SKM-1 (cell line): Measurements from ENCODE around the gene DNAH14.
A peak's percentile ranks its signal among the peaks of the same experiment; 100 is the strongest.
"Not testable (repeated sequence)": the region's sequence is repeated elsewhere in the genome, so short reads cannot be mapped to it uniquely, and the experiment has no call there.

ENCODE experiments used
- DNase-seq: peaks from one replicate; lab custom pipeline; 2025; ENCODE audit not compliant: unreplicated experiment; lab: John Stamatoyannopoulos, UW

The DNAH14 gene

DNA sequence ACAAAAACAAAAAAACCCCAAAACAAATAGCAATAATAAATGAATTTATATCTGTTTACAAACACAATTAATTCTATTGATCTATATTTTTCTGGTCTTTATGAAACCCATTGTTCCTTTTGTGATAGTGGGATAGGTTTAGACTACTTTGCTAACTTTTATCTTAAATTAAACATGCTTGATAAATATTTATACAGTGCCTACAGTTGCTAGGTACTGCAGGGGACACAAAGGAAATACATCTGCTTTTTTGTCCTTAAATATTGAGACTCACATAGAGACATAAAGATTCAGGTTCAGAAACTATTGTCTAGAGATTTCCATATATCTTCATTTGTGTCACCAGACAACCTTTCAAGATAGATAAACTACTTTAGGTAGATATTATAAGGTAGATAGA is 8.5 kb upstream of the DNAH14 start:
- no peak for DNase-seq

- DNase-seq = no peak
Measured at GRCh38 chr1:224921354-224921753, 8.1 kb upstream of the DNAH14 start.

DNA sequence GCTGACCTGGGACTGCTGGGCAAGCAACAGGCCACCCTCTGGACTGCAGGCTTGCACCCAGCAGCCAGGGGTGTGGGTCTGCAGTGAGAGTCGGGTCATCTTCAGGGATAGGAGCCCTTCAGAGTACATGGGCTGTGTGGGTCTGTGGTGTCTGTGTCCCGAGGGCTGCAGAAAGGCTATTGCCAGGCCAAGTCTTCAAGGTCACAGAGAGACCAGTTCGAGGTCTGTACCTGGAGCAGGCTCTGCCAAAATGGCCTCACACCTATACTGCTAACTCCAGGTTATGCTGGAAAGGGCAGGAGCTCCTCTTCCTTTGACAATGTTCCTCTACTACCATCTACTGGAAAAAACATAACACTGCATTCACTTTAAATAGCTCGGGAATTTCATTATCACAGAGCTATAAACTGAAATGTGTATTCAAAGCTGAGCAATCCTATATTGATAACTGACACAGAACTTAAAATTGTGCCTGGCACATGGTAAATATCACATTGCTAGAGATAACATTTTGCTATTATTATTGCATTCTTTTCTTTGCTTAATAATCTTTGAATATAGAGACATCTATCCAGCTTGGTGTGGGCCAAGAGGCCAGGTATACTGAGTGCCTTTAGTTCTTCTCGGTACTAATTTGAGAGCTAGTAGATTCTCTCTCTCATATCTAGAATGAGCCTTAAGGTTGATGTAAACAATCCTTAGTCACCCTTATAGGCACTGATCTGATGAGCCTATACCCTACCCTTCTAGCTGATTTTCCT is 6.9 kb upstream of the DNAH14 start:
- peak; percentile 41 for DNase-seq

- no peak for DNase-seq
Measured at GRCh38 chr1:224923726-224924125, 5.7 kb upstream of the DNAH14 start.

DNA sequence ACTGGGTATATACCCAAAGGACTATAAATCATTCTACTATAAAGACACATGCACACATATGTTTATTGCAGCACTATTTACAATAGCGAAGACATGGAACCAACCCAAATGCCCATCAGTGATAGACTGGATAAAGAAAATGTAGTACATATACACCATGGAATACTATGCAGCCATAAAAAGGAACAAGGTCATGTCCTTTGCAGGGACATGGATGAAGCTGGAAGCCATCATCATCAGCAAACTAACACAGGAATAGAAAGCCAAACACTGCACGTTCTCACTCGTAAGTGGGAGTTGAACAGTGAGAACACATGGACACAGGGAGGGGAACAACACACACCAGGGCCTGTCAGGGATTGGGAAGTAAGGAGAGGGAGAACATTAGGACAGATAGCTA is 1.8 kb upstream of the DNAH14 start:
- not testable (repeated sequence) for DNase-seq

GRCh38 chr1:224928906-224929305 is 569 bp upstream of the DNAH14 start:
- DNase-seq = no peak

- no peak for DNase-seq
Measured at GRCh38 chr1:224931605-224932004, 2.1 kb downstream of the DNAH14 start.

GRCh38 chr1:224932607-224933249 is 3.3 kb downstream of the DNAH14 start:
- DNase-seq = no peak

GRCh38 chr1:224933584-224933983 is 4.1 kb downstream of the DNAH14 start:
- no peak for DNase-seq

GRCh38 chr1:224938652-224939051 is 9.2 kb downstream of the DNAH14 start:
- DNase-seq = no peak

DNA sequence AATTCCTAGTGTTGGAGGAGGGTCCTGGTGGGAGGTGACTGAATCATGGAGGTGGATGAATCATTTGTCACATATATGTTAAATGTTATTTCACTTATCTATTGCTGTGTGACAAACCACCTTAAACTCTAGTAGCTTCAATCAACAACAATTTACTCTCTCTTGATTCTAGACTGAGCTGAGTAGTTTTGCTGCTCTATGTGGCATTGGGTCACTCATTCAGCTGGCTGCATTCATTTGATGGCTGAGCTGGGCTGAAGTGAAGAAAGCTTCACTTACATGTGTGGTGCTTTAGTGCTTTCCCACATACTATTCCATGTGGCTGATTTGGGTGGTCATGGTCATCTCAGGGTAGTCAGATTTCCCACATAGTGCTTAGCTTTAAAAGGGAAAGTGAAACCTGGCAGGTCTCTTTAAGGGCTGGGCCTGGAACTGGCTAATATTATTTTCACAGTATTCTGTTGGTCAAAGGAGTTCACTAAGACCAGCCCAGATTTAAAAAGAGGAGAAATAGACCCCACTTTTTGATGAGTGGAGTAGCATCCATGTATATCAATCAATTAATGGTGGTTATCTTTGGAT is 10.5 kb downstream of the DNAH14 start:
- no peak for DNase-seq

- not testable (repeated sequence) for DNase-seq
Measured at GRCh38 chr1:224940735-224941134, 11.3 kb downstream of the DNAH14 start.

DNA sequence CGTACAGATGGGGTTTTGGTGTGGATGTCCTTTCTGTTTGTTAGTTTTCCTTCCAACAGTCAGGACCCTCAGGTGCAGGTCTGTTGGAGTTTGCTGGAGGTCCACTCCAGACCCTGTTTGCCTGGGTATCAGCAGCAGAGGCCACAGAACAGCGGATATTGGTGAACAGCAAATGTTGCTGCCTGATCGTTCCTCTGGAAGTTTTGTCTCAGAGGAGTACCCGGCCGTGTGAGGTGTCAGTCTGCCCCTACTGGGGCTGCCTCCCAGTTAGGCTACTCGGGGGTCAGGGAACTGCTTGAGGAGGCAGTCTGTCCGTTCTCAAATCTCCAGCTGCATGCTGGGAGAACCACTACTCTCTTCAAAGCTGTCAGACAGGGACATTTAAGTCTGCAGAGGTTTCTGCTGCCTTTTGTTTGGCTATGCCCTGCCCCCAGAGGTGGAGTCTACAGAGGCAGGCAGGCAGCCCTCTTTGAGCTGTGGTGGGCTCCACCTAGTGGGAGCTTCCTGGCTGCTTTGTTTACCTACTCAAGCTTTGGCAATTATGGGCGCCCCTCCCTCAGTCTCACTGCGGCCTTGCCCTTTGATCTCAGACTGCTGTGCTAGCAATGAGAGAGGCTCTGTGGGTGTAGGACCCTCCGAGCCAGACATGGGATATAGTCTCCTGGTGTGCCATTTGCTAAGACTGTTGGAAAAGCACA is 16.3 kb downstream of the DNAH14 start:
- DNase-seq = not testable (repeated sequence)

- not testable (repeated sequence) for DNase-seq
Measured at GRCh38 chr1:224946349-224946691, 16.8 kb downstream of the DNAH14 start.

GRCh38 chr1:224957696-224958095 is 28.2 kb downstream of the DNAH14 start:
- no peak for DNase-seq

DNA sequence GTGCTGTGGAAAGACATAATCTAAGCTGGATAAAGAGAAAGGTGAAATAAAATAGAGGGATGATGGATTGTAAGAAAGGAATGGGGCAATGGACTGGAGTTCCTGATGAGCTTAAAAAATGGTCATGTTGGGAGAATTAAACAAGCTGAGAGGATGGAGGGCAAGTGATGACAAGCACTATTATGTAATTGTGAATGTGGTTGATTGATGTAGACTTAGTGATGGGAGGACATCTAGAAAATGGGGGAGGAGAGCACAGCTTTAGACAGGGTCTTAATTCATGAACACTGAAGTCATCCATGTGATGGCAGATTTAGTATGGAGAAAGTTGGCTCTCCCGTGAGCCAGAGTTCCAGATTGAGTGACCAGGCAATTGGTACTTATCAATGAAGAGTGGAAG is 29.0 kb downstream of the DNAH14 start:
- no peak for DNase-seq

DNA sequence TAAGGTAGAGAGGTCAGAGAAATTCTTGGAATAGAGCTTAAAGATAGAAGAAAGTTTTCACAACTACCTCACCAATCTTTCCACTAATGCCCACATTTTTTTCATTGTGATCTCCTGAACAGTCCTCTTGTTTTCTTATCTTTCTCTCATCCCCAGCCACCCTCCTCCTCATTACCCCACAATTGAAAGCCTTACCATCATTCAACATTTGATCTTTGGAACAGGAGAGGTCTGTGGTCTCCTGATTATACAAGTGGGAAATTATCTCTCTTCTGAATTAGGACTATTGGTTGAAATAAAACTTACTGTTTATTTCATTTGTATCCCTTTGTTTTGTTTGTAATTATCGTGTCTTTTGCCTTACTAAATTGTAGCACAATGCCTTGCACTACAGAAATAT is 29.6 kb downstream of the DNAH14 start:
- DNase-seq = no peak

GRCh38 chr1:224959656-224960055 is 30.2 kb downstream of the DNAH14 start:
- DNase-seq = no peak

- no peak for DNase-seq
Measured at GRCh38 chr1:224980181-224980580, 50.7 kb downstream of the DNAH14 start.

DNA sequence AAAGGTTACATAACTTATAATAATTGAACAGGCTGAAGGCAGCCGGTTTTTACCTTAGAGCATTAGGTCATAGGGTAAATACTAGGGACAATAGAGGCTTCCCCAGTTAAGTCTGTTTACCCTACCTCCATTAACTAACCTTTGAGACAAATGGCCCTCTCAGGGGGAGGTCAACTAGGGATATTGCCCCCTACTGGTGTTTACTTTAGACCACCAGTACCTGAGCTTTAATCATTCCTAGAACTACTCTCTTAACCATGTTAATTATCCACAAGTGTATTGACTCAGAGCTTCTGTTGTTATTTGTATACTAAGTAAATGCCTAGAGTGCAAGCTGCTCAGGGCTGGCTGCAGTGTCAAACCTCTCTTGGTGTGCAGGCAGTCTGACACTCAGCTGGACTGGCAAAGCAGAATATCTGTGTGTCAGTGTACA is 52.5 kb downstream of the DNAH14 start:
- DNase-seq = not testable (repeated sequence)

GRCh38 chr1:224988042-224988441 is 58.6 kb downstream of the DNAH14 start:
- DNase-seq = no peak

DNA sequence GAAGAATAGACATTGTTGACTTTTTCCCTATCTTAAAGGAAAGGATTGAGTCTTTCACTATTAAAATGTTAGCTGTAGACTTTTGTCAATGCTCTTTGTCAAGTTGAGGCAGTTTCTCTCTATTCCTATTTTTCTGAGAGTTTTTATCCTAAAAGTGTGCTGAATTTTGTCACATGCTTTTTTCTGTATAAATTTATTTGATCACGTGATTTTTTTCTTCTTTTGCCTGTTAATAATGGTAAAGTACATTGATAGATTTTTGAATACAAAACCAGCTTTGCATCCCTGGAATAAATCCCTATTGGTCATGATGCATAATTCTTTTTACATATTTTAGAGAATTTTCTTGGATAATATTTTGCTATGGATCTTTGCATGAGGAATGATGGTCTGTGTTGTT is 60.1 kb downstream of the DNAH14 start:
- DNase-seq = no peak
